ENCODE results near the gene CUL9.

Gene CUL9

DNA sequence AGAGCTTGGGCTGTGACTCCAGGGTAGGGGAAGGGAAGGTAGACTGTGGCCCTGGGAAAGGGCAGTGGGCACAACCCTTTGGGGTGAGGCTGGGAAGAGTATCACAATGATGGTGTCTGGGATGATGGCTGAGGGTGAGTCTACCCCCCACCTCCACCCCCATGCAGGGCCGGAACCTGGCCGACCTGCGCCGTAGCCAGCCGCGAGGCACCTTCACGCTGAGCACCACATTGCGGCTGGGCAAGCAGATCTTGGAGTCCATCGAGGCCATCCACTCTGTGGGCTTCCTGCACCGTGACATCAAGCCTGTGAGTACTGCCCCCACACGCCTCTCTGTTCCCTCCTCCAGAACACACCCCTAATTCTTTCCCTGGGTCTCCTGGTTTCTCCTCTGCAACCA, 71.4 kb downstream of the CUL9 start:
- TF ChIP-seq ZNF565 (CRISPR knock-in tag; conservative IDR thresholded peaks at IDR 0.05; ENCODE audit: low read depth) = no peak
- TF ChIP-seq, protein P1, sequence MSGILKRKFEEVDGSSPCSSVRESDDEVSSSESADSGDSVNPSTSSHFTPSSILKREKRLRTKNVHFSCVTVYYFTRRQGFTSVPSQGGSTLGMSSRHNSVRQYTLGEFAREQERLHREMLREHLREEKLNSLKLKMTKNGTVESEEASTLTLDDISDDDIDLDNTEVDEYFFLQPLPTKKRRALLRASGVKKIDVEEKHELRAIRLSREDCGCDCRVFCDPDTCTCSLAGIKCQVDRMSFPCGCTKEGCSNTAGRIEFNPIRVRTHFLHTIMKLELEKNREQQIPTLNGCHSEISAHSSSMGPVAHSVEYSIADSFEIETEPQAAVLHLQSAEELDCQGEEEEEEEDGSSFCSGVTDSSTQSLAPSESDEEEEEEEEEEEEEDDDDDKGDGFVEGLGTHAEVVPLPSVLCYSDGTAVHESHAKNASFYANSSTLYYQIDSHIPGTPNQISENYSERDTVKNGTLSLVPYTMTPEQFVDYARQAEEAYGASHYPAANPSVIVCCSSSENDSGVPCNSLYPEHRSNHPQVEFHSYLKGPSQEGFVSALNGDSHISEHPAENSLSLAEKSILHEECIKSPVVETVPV (CRISPR knock-in tag; IDR thresholded peaks at IDR 0.05) = no peak
- no peak for TF ChIP-seq TCF4 (CRISPR knock-in tag; IDR thresholded peaks at IDR 0.05; ENCODE audit: borderline replicate concordance)
- TF ChIP-seq ZNF70 (CRISPR knock-in tag; IDR thresholded peaks at IDR 0.05) = no peak
- TF ChIP-seq, protein P2, sequence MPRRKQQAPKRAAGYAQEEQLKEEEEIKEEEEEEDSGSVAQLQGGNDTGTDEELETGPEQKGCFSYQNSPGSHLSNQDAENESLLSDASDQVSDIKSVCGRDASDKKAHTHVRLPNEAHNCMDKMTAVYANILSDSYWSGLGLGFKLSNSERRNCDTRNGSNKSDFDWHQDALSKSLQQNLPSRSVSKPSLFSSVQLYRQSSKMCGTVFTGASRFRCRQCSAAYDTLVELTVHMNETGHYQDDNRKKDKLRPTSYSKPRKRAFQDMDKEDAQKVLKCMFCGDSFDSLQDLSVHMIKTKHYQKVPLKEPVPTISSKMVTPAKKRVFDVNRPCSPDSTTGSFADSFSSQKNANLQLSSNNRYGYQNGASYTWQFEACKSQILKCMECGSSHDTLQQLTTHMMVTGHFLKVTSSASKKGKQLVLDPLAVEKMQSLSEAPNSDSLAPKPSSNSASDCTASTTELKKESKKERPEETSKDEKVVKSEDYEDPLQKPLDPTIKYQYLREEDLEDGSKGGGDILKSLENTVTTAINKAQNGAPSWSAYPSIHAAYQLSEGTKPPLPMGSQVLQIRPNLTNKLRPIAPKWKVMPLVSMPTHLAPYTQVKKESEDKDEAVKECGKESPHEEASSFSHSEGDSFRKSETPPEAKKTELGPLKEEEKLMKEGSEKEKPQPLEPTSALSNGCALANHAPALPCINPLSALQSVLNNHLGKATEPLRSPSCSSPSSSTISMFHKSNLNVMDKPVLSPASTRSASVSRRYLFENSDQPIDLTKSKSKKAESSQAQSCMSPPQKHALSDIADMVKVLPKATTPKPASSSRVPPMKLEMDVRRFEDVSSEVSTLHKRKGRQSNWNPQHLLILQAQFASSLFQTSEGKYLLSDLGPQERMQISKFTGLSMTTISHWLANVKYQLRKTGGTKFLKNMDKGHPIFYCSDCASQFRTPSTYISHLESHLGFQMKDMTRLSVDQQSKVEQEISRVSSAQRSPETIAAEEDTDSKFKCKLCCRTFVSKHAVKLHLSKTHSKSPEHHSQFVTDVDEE (CRISPR knock-in tag; IDR thresholded peaks at IDR 0.05) = no peak
- TF ChIP-seq CSDC2 (CRISPR knock-in tag; IDR thresholded peaks at IDR 0.05) = no peak
- no peak for TF ChIP-seq SNAI2 (CRISPR knock-in tag; IDR thresholded peaks at IDR 0.05)
- no peak for TF ChIP-seq RARB (CRISPR knock-in tag; IDR thresholded peaks at IDR 0.05)
- TF ChIP-seq, protein P3, sequence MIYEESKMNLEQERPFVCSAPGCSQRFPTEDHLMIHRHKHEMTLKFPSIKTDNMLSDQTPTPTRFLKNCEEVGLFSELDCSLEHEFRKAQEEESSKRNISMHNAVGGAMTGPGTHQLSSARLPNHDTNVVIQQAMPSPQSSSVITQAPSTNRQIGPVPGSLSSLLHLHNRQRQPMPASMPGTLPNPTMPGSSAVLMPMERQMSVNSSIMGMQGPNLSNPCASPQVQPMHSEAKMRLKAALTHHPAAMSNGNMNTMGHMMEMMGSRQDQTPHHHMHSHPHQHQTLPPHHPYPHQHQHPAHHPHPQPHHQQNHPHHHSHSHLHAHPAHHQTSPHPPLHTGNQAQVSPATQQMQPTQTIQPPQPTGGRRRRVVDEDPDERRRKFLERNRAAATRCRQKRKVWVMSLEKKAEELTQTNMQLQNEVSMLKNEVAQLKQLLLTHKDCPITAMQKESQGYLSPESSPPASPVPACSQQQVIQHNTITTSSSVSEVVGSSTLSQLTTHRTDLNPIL (CRISPR knock-in tag; IDR thresholded peaks at IDR 0.05; ENCODE audit: low read depth) = no peak
- no peak for TF ChIP-seq ZFP3 (CRISPR knock-in tag; IDR thresholded peaks at IDR 0.05)
- TF ChIP-seq GLIS3 (CRISPR knock-in tag; IDR thresholded peaks at IDR 0.05) = no peak
- TF ChIP-seq ESRRG (CRISPR knock-in tag; IDR thresholded peaks at IDR 0.05) = no peak
- TF ChIP-seq ARNTL (CRISPR knock-in tag; IDR thresholded peaks at IDR 0.05; ENCODE audit: borderline replicate concordance, low read depth) = no peak
- ATAC-seq = no peak

DNA sequence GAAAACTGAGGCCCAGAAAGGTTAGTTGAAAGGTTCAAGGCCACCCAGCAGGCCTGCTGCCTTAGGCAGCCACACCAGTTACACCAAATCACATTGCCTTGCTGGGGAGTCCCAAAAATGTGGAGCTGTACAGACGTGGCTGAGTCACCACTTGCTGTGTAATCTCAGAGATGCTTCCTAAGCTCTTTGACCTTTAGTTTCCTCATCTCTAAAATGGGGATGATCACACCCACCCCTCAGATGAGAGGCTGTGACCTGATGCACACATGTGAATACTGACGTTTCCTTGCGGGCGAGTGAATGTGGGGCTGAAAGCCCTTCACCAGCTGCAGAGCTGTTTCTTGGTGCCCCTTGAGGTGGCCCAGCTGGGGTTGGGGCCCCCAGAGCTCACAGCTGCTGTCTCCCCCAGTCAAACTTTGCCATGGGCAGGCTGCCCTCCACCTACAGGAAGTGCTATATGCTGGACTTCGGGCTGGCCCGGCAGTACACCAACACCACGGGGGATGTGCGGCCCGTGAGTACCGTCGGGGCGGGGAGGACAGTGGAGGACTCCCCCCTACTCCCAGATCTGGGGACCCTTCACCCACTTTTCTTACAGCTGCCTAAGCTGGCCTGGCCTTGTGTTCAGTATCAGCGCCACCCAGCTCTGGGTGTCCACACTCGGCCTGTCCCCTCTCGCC, 72.3 kb downstream of the CUL9 start:
- TF ChIP-seq PPARA (CRISPR knock-in tag; IDR thresholded peaks at IDR 0.05; ENCODE audit: borderline replicate concordance) (no peak), ESRRG (CRISPR knock-in tag; IDR thresholded peaks at IDR 0.05) (no peak), OSR1 (CRISPR knock-in tag; IDR thresholded peaks at IDR 0.05) (no peak), ZNF70 (CRISPR knock-in tag; IDR thresholded peaks at IDR 0.05) (no peak), ZFP30 (CRISPR knock-in tag; IDR thresholded peaks at IDR 0.05) (no peak), GLIS3 (CRISPR knock-in tag; IDR thresholded peaks at IDR 0.05) (no peak), ZNF565 (CRISPR knock-in tag; conservative IDR thresholded peaks at IDR 0.05; ENCODE audit: low read depth) (no peak), RARB (CRISPR knock-in tag; IDR thresholded peaks at IDR 0.05) (no peak), BACH2 (CRISPR knock-in tag; IDR thresholded peaks at IDR 0.05; ENCODE audit: borderline replicate concordance) (no peak), TOX (CRISPR knock-in tag; IDR thresholded peaks at IDR 0.05; ENCODE audit: borderline replicate concordance) (no peak), TCF4 (CRISPR knock-in tag; IDR thresholded peaks at IDR 0.05; ENCODE audit: borderline replicate concordance) (no peak), ARNTL (CRISPR knock-in tag; IDR thresholded peaks at IDR 0.05; ENCODE audit: borderline replicate concordance, low read depth) (no peak), ZFP3 (CRISPR knock-in tag; IDR thresholded peaks at IDR 0.05) (no peak), ZC3H10 (CRISPR knock-in tag; IDR thresholded peaks at IDR 0.05) (no peak), ISL1 (CRISPR knock-in tag; IDR thresholded peaks at IDR 0.05) (no peak), ZNF8 (CRISPR knock-in tag; IDR thresholded peaks at IDR 0.05) (no peak), SNAI2 (CRISPR knock-in tag; IDR thresholded peaks at IDR 0.05) (no peak)
- TF ChIP-seq, protein P4, sequence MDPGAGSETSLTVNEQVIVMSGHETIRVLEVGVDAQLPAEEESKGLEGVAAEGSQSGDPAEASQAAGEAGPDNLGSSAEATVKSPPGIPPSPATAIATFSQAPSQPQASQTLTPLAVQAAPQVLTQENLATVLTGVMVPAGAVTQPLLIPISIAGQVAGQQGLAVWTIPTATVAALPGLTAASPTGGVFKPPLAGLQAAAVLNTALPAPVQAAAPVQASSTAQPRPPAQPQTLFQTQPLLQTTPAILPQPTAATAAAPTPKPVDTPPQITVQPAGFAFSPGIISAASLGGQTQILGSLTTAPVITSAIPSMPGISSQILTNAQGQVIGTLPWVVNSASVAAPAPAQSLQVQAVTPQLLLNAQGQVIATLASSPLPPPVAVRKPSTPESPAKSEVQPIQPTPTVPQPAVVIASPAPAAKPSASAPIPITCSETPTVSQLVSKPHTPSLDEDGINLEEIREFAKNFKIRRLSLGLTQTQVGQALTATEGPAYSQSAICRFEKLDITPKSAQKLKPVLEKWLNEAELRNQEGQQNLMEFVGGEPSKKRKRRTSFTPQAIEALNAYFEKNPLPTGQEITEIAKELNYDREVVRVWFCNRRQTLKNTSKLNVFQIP (CRISPR knock-in tag; IDR thresholded peaks at IDR 0.05; ENCODE audit: borderline replicate concordance, low read depth) = no peak
- TF ChIP-seq, protein P3 (CRISPR knock-in tag; IDR thresholded peaks at IDR 0.05; ENCODE audit: low read depth) = no peak
- no peak for ATAC-seq
